Astrocyte of the hippocampus (primary cell): ENCODE results near the gene GBA2.
A peak's percentile ranks its signal among the peaks of the same experiment; 100 is the strongest.

ENCODE experiments used
- DNase-seq: peaks from one replicate; pipeline ENCODE4 v3.0.0; 2011; ENCODE audit warnings: low read depth, low spot score

GBA2 gene

DNA sequence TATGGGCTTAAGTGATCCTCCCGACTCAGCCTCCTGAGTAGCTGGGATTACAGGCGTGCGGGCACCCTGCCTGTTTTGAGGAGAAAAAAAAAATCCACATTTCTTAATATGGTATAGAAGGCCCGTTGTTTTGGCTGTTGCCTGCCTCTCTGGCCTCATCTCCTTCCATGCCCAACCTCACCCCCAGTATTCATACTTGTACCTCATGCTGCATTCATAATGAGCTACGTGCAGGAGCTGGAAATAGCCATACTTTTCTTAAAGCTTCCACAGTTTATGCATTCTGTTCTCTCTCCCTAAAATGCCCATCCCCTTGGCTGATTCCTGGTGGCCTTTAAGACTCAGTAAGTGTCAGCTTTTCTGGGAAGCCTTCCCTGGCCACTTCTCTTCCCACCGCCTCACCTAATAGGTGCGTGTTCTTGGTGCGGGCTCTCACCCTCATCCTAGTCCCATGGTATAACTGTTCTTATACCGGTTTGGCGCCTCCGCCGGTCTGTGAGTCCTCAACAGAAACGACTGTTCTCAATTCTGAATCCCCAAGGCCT is 57.2 kb downstream of the GBA2 start:
- no peak for DNase-seq

DNA sequence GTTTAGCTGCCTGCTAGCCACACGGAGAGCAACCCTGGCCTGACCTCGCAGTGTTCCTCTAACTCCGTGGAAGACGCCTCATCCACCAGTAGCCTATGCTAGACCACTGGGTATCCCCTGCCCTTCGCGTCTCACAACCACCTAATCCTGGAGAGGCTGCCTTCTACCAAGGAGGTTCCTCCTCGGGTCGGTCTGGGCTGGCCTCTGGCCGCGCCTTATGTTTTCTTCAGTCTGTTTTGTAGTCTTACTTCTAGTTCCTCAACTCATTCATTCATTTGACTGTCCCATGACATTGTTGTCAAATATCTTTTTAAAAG is 57.7 kb downstream of the GBA2 start:
- no peak for DNase-seq

DNA sequence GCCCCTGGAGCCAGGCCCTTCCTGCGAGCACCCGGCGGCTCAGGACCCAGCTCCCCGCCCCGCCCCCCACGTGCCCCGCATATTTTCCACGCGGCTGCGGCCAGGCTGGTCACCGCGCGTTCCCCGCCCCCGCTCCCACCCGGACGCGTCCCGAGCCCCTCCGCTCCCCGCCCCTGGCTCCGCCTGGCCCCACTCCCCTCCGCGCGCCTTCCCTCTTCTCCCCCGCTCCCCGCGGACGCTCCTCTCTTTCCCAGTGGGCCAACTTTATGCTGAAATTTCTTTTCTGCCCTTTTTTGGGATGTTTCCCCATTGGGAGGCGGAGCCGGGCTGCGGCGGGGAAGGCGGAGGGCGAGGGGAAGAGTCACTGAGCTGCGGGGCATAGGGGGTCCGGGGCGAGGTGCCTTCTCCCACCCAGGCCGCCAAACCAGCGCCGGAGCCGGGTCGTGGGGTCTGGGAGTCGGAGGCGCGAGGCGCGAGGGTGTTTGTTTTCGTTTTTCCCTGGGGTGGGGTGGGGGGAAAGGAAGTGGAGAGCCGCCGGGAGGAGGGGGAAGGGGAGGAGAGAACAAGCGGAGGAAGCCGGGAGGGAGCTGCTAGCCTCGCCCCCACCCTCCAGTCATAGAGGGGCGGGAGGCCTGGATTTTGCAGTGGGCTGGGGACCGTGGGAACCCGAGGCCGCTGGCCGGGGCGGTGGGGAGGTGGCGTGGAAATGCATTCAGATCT is 58.3 kb downstream of the GBA2 start:
- DNase-seq: peak; percentile 94

DNA sequence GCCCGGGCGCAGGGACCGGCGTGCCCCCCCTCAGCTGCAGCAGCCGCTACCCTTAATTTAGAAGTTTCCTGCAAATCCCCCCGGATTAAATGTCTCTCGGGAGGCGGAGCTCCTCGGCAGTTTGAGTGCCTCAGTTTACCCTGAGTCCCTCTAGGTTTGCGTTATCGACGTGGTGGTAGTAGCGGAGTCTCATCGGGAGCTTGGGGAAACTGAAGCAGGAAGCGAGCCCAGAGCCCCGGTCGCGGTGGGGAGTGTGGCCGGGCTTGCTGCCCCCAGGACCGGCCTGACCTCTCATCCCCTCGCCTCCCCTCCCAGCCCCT is 58.8 kb downstream of the GBA2 start:
- DNase-seq: no peak

DNA sequence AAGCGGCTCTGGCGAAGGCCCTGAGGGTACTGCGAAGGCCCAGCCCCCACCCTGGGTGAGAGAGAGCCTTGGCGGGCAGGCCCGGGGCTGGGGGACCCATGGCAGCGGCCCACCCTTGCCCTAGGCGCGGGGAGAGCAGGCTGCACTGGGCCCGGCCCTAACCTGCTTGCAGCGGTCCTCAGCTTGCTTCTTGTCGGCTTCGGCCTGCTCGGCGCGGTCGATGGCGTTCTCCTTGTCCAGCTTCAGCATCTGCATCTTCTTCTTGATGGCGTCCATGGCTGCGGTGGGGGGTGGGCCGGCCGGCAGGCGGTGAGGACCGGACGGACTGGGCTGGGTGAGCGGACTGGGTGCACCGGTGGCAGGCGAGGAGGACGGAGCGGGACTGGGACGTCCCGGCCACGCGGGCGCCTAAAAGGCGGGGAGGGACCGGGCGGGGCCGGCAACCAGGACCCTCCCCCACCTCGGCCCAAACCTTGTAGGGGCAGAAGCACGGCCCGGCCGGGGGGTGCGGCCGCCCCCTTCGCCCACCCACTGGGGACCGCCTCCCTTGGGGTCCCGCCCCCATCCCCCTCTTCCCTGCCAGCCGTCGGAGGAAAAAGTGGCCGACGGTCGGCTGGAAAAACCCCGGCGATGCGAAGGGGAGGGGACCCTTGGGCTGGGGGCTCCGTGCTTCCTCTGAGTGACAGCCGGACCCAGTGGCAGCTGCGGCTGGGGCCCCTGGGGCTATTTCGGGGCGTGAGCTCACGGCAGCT is 59.3 kb downstream of the GBA2 start, which contains the start of gene TPM2:
TPM2 (minus strand) TSS at position 384 of the 752 bp plus-strand sequence; CDS start at position 276, 108 bp downstream.
- peak; percentile 97 for DNase-seq

DNA sequence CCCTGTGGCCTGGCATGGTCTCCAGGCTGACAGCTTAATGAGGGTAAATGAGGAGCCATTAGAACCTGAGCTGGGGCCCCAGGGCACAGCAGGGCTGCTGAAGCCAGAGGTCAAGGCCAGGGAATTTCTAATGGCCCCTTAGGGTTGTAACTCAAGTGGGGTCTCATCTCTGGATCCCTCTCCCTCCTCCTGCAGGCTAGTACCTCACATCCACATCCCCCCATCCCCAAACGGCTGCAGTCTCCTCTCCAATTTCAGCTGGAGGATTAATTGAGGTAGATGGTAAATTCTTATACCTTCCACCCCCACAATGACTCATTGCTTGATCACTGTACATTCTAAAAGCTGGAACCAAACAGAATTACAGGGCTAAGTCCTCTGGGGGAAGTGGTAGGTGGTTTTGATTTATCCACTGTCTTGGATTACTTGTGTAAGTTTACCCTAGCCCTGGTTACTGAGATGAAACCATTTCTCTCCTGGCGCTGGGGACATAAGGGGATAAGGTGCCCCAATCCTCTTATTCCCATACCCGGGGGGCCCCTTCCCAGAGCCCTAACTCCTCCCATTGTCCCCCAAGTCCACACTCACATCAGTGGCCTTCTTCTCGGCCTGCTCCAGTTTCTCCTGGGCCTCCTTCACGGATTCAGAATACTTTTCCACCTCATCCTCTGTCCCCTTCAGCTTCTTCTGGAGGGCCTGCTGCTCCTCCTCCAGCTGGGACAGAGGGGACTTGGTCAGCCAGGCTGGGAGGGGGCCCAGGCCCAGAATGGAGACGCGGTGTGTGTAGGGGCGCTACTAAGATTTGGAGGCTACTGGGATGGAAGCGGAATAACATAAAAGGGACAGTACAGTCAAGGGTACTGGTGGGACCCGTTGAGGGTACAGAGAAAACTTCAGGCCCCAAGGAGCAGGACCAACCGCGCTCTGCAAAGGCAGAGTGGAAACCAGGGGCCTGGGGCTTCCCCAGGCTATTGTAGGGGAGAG is 60.2 kb downstream of the GBA2 start:
- peak; percentile 67 for DNase-seq

DNA sequence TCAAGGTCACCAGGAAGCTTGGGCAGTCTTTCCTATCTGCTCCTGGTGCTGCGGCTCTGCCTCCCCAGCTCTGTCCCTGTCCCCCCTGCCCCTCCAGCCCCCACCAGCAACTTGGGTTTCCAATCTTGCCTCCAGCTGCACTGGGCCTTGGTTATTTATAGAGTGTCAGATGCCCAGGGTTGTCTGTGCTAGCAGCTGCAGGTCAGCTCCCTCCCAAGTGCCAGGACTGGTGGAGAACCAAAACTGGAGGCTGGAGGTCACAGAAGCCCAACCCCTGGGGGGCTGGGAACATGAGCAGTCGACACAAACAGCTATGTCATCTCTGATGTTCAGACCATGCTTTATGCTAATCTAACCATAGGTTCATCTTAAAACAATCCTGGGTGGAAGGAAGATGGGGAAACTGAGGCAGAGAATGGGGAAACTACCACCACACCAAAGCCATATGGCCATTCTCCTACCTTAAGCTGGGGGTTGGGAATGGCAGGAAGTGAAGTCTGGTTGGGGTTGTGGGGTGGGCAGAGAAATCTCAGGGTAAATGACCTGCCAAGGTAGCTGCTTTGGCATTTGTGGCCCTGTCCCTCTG is 61.0 kb downstream of the GBA2 start:
- DNase-seq: no peak

DNA sequence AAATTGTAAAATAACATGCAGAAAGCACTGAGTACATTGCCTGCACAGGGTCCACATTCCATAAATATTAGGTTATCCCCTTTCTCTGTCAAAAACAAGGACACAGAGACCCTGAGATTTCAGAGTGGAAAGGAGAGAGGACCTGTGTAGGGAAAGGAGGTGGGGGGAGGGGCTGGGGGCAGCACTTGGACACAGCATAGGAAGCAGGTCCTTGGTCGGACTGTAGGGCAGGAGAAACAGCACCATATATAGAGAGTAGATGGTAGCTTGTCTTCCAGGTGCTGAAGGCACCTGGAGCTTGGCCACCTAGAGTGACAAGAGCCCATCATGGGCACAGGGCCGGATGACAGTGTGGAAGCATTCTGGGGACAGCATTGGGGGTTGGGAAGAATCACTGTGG is 61.7 kb downstream of the GBA2 start:
- no peak for DNase-seq
